ENCODE data around the gene SIL1.
A peak's percentile ranks its signal among the peaks of the same experiment; 100 is the strongest.
"Not testable (repeated sequence)": the region's sequence is repeated elsewhere in the genome, so short reads cannot be mapped to it uniquely, and the experiment has no call there.

SIL1 gene

DNA sequence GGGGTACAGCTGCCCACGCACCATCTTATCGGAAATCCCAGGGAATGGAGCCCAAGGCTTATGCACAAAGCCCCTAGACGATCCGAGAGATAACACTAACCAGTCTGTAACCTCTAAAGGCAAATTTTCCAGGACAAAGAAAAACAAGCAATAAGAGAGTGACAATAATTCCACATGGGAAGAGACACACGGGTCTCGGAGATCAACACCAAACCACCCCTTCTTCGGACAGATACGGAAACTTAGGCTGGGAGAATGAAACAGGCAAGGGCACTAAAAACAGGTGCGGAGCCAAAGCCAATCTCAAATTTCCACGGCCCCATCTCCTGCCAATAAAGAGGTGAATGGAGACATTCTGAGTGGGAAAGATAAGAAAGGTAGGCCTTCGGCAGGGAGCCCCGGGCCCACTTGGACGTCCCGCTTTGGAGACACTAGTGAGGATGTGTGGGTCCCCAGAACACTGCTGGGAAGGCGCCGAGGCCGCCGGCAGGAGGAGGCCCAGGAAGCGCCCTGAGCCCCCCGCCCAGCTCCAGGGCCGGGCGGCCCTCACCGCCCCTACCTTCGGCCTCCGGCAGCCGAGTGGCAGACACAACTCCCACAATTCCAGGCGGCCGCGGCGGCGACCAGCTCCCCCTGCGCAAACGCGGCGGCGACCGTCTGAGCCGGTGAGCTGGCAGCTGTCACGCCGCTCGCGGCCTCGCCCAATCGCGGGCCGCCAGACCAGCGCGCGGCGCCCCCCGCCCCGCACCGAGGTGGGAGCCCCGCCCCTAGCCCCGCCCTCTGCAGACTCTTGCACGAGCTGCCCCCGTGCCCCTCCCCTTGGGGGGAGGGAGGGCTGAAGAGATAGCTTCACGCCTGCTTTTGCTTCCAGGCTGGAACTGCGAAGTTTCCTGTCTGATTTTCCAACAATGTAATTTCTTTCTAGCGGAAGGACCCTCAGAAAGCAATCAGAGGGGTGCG, at the start of gene SIL1:
TSS of gene SIL1 (minus strand) at position 659 of the 960 bp plus-strand sequence. CDS start 70,525 bp downstream, outside the sequence.
- peak; percentile 96 for DNase-seq

DNA sequence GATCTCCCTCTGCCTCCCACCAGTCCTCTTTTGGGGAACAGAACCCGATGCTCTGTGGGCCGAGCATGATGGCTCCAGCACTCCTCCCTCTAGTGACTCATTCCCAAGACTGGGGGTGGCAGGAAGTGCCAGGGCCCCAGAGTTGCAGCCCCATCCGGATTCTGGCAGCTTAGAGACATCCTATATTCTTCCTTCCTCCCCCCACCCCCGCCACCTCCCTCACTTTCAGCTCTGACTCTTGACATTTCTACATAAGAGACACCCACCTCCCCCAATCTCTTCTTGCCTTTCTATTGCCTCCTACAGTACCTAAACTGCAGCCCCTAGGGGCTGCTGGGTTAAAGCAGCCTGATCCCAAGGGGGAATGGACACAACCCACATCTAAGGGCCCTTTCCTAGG, 48.2 kb upstream of the SIL1 start:
- no peak for DNase-seq

DNA sequence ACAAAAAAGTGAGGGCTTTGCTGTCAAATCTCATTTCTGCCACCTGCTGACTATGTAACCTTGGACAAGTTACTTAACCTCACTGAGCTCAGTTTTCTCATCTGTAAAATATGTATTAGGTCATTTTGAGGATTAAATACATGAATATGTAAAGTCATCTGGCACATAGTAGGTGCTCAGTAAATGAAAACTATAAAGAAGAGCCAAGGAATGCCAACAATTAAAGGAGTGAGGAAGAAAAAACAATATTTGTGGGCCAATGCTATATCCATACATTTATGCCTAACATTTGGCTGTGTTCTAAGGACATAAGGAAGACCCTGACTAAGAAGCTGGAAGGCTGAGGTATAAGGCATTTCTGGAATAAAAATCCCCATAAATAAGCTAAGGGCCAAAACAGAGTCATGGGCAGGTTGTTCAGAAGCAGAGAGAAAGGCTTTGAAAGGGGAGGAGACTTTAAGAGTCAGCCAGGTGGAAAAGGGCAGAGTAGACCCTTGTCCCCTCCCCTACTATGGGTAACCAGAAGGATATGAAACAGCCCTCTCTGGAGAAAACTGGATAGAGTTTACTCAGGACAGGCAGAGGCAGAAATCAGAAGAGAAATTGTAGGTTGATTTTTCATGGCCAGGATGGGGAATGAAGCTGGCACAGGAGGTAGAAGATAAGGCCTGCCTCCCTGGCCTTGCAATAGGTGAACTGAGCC, 47.6 kb upstream of the SIL1 start:
- DNase-seq: no peak

DNA sequence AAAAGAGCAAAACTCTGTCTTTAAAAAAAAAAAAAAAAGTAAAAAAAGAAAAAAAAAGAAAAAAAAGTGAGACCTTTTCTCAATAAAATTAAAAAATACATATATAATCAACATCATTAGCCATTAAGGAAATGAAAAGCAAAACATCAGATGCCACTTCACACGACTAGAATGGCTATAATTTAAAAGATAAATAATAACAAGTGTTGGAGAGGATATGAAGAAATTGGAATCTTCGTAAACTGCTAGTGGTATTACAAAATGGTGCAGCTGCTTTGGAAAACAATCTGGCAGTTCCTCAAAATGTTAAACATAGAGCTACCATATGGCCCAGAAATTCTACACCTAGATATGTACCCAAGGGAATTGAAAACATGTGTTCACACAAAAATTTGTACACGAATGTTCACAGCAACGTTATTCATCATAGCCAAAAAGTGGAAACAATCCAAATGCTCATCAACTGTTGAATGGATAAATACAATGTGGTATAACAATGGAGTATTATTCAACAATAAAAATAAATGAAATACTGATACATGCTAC, 45.3 kb upstream of the SIL1 start:
- peak; percentile 69 for DNase-seq

DNA sequence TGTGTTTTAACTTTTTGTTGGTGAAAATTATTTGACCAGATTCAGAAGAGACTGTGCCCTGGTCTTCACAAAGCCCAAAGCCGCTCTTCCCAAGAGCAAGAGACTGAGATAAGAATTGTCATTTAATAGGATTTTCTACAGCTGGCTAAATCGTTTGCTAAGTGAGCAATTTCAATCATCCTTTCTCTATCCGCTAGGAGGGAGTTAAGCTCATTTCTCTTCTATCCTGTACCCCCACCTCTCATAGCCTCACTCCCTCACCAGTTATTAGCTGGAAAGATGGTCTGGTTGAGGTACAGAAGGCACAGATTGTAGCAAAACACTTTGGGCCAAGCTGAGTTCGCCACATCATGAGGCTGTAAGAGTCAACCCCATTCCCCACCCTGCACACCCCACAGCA, 43.0 kb upstream of the SIL1 start:
- DNase-seq: peak; percentile 95

DNA sequence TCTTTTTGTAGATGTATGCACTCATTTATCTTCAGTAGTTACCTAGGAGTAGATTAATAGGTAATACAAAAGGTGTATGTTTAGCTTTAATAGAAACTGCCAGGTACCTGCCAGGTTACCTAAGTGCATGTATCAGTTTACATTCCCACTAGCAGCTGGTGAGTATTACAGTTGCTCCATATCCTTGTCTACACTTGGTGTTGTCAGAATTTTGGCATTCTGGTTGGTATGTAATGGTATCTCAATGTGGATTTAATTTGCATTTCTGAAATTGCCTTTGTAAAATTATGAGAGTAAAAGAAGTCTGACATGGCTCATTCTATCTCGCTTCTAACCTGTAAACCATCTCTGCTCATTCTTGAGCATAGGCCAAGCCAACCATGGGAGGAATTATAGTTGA, 38.3 kb upstream of the SIL1 start:
- no peak for DNase-seq

DNA sequence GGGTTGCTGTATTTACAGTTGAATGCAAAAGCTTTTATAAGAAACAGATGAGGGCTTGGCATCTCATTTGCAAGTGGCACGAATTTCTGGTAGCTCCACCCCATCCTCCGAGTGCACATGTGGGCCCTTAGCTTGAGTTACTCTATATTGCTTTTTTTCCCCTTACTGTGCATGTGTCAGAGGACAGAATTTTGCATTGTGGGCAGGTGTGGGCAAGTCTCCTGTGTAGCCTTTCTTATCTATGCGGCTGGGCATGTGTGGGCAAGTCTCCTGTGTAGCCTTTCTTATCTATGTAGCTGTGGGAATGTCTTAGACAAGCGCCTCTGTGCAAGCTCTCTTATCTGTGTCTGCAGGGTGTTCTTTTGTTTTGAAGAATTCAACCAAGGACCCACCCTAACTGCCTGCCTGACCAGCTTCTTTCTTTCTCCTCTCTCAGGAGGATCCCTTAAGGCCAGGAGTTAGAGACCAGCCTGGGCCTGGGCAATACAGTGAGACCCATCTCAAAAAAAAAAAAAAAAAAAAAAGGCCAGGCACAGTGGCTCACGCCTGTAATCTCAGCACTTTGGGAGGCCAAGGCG, 34.1 kb upstream of the SIL1 start:
- no peak for DNase-seq

DNA sequence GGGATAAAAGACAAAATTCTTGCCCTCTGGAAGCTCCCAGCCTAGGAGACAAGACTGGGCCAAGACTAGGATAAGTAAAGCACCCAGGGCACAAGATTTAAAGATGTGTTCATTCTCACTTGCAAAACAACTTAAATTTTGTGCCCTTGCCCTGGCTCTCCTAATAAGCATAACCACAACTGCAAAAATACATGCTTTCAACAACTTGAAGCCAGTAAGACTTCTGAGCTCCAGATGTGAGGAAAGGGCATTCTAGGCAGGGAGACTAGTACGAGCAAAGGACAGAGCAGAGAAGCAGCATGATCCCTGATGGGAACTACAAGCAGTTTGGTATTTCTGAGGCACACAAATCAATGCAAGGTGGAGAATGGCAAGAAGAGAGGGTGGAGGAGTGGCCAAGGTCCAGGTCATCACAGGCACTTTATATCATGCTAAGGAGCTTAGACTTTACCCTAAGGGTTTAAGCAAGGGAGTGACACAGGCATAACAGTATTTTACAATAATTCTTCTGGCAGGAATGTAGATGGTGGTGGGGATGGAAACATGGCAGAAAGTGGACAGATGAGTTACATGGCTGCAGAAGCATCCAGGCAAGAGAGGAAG, 30.1 kb upstream of the SIL1 start:
- no peak for DNase-seq

DNA sequence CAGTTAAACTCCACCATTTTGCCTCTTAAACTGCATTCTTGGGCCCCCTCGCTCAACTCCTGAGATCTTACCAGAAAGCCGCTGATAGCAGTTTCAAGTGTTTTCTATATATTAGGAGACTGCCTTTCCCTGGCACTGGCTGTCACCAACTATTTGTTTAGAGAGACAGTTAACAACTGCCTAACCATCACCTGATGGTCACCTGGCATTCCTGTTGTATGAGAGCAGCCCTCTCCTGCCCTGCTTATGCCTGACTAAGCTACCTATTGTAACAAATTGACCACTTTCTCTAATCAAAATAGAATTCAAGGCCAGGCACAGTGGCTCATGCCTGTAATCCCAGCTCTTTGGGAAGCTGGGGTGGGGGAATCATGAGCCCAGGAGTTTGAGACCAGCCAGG, 28.0 kb upstream of the SIL1 start:
- DNase-seq: no peak

DNA sequence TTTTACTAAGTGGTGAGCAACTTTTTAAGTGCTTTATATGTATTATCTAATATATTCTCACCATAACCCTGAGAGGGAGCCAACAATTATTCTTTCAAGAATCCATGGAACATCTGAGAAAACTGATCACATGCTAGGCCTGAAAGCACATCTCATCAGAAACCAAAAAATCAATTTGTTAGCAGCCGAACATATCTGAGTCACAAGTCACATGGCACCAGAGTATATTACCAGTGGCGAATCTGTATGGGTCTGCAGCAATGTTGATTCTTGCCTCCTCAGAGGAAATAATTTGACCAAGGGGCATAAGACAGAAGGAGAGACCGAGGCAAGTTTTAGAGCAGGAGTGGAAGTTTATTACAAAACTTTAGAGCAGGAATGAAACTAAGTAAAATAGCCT, 25.3 kb upstream of the SIL1 start:
- DNase-seq: no peak

DNA sequence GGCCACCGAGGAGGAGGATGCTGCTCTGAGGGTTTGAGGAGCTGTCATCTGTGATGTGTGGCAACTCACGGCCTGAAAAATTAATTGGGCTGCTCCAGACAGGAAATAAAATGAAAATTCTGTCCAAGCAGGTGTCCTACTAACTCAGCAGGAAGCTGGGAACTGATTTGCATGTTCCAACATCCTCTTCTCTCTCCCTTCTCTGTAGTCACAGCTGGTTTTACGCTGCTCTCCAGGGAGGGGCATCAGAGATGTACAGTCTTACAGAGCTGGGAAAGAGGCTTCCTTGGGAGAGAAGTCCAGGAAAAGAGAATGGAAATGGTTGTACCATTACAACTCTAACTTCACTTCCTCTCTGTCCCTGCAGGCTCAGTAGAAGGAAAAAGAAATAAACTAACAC, 24.2 kb upstream of the SIL1 start:
- DNase-seq: no peak

DNA sequence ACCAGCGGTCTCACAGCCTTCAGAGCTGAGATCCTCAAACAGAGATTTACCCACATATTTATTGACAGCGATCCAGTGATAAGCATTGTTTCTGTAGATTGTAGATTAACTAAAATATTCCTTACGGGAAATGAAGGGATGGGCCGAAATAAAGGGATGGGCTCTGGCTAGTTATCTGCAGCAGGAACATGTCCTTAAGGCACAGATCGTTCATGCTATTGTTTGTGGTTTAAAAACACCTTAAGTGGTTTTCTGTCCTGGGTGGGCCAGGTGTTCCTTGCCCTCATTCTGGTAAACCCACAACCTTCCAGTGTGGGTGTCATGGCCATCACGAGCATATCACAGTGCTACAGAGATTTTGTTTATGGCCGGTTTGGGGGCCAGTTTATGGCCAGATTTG, 19.9 kb upstream of the SIL1 start:
- DNase-seq: not testable (repeated sequence)

DNA sequence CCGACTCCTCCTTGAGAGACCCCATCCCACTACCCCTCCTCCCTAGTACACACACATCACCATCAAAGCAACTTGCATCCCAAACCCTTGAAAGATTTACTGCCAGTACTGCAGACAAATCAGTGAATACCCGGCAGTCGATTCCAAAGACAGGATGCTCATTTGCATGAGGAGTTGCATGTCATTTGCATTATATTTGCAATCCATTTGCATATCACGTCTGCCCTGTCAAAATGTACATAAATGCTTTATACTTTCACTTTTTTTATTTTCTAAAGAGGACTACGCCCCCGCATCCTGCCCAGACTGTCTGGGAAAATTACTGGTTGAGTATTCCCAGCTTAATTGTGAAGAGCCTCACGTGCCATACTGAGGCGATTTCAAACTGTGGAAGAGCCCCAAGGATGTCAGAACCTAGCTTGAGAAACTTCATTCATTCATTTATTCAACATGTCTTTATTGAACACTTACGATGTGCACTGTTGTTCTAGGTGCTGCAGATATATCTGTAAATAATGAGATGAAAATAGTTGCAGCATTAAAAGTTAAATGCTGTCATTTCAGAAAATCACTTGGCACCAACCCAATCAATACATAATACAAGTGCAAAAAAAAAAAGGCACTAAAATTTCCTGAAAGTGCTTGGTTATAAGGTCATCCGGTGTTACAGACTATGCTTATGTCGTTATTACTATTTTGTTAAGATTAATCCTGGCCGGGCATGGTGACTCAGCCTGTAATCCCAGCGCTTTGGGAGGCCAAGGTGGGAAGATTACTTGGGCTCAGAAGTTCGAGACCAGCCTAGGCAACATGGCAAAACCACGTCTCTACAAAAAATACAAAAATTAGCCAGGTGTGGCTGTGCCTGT, 17.2 kb upstream of the SIL1 start:
- no peak for DNase-seq

DNA sequence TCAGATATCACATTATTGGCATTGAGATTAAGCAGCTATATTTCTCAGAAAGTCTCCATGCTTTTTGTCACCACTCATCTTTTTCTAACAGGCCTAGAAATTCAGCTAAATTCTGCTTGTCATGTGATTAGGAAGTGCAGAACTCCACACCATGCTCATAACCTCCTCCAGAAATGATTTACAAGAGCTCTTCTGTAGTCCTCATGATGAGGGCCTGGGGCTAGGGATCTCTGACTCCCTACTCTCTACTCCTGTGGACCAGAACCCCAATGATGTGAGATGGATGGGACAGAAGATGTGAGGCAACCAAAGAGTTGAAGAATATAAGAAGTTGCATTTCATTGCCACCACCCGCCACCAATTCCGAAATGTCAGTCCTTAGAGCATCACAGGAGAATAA, 16.5 kb upstream of the SIL1 start:
- DNase-seq: no peak

DNA sequence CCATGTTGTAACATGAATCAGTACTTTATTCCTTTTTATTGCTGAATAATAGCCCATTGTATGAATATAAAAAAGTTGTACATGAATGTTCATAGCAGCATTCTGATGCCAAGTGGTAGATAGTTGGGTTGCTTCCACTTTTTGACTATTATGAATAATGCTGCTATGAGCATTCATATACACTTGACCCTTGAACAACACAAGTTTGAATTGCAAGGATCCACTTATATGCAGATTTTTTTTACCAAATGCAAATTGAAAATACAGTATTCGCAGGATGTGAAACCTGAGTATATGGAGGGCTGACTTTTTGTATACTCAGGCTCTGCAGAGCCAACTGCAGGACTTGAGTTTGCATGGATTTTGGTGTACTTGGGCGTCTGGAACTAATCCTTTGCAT, 14.7 kb upstream of the SIL1 start:
- DNase-seq: no peak

DNA sequence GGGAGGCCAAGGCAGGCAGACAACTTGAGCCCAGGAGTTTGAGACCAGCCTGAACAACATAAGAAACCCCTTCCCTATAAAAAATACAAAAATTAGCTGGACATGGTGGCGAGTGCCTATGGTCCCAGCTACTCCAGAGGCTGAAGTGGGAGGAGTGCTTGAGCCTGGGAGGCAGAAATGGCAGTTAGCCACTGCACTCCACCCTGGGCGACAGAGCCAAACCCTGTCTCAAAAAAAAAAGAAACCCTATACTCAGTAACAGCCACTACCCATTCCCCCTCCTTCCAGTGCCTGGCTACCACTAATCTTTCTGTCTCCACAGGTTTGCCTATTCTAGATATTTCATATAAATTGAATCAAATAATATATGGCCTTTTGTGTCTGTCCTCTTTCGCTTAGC, 14.3 kb upstream of the SIL1 start:
- DNase-seq: no peak

DNA sequence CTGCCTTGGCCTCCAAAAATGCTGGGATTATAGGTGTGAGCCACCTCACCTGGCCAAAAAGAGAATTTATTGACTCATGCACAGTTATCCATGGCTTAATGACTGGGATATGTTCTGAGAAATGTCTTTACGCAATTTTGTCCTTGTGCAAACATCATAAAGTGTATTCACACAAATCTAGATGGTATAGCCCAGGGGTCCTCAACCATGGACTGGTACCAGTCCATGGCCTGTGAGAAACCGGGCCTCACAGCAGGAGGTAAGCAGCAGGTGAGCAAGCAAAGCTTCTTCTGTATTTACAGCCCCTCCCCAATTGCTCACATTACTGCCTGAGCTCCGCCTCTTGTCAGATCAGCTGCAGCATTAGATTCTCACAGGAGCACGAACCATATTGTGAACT, 12.4 kb upstream of the SIL1 start:
- peak; percentile 27 for DNase-seq

DNA sequence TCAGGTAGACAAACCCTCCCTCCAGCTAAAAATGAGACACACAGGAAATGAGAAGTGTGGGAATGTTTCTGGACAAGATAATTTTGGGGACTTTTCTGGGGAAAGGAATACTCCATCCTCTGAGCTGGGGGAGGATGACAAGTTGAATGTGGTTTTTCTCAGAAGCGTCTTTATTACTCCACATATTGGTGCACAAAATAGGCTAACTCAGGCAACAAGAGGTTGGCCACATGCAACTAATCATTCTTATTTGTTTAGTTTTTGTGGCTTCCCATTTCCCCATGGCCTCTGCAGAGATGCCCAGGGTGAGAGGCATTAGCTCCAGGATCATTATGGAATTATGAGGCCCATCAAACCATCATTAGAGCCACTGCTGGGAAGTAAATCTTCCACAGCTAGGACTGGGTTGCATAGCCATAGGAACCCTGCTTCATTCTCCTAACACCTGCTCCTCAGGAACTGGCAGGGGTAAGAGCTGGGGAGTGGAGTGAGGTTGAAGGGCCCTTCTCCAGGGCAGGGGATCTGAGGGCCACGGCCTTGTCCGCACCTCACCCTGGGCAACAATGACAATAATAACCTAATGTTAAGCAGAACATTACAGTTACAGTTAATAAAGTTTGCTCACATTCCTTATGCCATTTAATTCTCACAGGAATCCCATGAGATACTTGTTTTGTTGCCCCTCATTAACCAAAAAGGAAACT, 9.3 kb upstream of the SIL1 start:
- DNase-seq: no peak

DNA sequence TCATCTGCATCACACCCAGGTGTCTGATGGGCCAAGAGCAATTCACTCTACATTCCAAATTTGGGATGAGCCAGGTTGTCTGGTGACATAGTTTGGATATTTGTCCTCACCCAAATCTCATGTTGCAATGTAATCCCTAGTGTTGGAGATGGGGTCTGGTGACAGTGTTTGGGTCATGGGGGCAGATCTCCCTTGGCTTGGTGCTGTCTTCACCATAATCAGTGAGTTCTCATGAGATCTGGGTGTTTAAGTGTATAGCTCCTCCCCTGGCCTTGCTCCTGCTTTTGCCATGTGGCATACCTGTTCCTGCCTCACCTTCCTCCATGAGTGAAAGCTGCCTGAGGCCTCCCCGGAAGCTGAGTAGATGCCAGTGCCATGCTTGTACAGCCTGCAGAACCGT, 7.4 kb upstream of the SIL1 start:
- DNase-seq: no peak

DNA sequence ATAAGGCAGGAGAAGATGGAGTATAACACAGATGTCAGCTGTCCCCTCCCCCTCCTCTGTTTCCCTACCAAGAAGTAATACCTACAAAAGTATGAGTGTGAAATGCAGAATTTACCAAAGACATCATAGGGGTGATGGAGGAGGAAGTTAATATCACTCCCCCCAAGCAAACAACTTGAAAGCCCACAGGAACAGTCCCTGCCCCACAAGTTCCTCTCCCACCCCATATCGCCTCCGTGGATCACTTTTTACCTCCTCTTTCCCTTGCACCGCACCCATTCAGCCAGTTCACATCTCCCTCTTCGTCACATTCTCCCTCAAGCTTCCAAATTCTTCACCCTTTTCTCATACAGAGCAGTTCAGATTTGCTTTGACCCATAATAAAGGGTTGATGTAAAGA, 7.0 kb upstream of the SIL1 start:
- DNase-seq: no peak

DNA sequence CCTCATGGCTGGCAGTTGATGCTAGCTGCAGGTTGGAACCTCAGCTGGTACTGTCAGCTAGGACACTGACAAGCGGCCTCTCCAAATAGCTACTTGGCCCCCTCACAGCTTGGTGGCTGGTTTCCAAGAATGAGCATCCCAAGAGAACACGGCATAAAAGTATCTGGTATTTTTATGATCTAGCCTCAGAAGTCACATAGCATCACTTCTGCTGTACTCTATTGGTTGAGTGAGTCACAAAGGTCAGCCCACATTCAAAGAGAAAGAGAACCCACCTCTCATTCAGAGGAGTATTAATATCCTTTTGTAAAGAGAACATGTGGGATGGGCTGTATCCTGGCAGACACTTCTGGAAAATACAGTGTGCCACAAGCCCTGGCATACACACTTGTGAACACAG, 6.0 kb upstream of the SIL1 start:
- no peak for DNase-seq

DNA sequence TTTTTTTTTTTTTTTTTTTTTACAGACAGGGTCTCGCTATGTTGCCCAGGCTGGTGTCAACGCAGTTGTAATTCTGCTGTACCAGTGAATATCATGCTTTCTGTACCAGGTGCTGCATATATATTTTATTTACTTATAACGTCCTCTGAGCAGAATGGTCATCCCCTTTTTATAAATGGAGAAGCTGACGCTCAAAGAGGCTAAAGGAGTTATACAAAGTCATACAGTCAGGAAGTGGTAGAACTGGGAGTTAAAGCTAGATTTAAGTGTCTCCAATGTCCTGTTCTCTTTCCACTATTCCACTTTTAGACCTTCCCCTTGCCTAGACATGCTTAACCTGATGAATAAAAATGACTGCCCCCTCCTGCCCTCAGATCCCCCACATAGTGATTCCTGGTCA, 1.2 kb upstream of the SIL1 start:
- DNase-seq: no peak

All from NCI-H82 (cell line).